Mesendoderm (in vitro differentiated cells): Measurements from ENCODE around the gene ANO6.
"Not testable (repeated sequence)": the region's sequence is repeated elsewhere in the genome, so short reads cannot be mapped to it uniquely, and the experiment has no call there.

Experiments
- DNase-seq: peaks from one replicate; pipeline ENCODE4 v3.0.0; 2013
- H2AK5ac ChIP-seq: 2 replicates; pipeline ENCODE4 v1.6.1; 2013; ENCODE audit warnings: low read length, inconsistent platforms
- H2BK120ac ChIP-seq: 2 replicates; pipeline ENCODE4 v1.6.1; 2013; ENCODE audit warnings: low read depth, mild to moderate bottlenecking, low read length, moderate library complexity, mixed read lengths
- H2BK15ac ChIP-seq: replicated peaks from 2 replicates; pipeline ENCODE4 v1.6.1; 2013; ENCODE audit warnings: low read depth, mild to moderate bottlenecking, moderate library complexity
- H2BK5ac ChIP-seq: 2 replicates; pipeline ENCODE4 v1.6.1; 2013; ENCODE audit warnings: low read length, inconsistent platforms
- H3K18ac ChIP-seq: 2 replicates; pipeline ENCODE4 v1.6.1; 2013; ENCODE audit warnings: mild to moderate bottlenecking, low read length, mixed read lengths
- H3K23ac ChIP-seq: one replicate; pipeline ENCODE4 v1.6.1; 2013; ENCODE audit warnings: low read length
- H3K27ac ChIP-seq: 2 replicates; pipeline ENCODE4 v1.5.1; 2013; ENCODE audit warnings: low read depth, mild to moderate bottlenecking, inconsistent platforms, low read length, moderate library complexity
- H3K27me3 ChIP-seq: 2 replicates; pipeline ENCODE4 v1.6.1; 2013; ENCODE audit warnings: low read length, control low read depth, mild to moderate bottlenecking, inconsistent platforms; ENCODE audit not compliant: insufficient read depth, poor library complexity
- H3K36me3 ChIP-seq: 2 replicates; pipeline ENCODE4 v1.6.1; 2013; ENCODE audit warnings: low read length, inconsistent platforms; ENCODE audit not compliant: control insufficient read depth, insufficient read depth
- H3K4ac ChIP-seq: one replicate; pipeline ENCODE4 v1.6.1; 2013; ENCODE audit warnings: low read depth, mild to moderate bottlenecking, low read length, moderate library complexity
- H3K4me1 ChIP-seq: 2 replicates; pipeline ENCODE4 v1.6.1; 2013; ENCODE audit warnings: low read depth, low read length, inconsistent platforms; ENCODE audit not compliant: control insufficient read depth
- H3K4me2 ChIP-seq: 2 replicates; pipeline ENCODE4 v1.6.1; 2013; ENCODE audit warnings: low read length
- H3K4me3 ChIP-seq: 2 replicates; pipeline ENCODE4 v1.5.1; 2013; ENCODE audit warnings: mild to moderate bottlenecking, low read length
- H3K56ac ChIP-seq: one replicate; pipeline ENCODE4 v1.6.1; 2013; ENCODE audit warnings: low read length
- H3K79me1 ChIP-seq: 2 replicates; pipeline ENCODE4 v1.6.1; 2013; ENCODE audit warnings: low read length, inconsistent platforms
- H3K79me2 ChIP-seq: 2 replicates; pipeline ENCODE4 v1.6.1; 2013; ENCODE audit warnings: mild to moderate bottlenecking, low read length; ENCODE audit not compliant: control insufficient read depth, insufficient read depth
- H3K9ac ChIP-seq: 2 replicates; pipeline ENCODE4 v1.6.1; 2013; ENCODE audit warnings: low read length, inconsistent platforms
- H4K5ac ChIP-seq: one replicate; pipeline ENCODE4 v1.6.1; 2013; ENCODE audit warnings: low read length
- H4K8ac ChIP-seq: one replicate; pipeline ENCODE4 v1.6.1; 2013; ENCODE audit warnings: low read depth, mild to moderate bottlenecking, control low read depth, low read length, moderate library complexity
- WGBS: extraction: QIAGEN DNeasy Blood & Tissue Kit; methylation state at CpG from one replicate; pipeline ENCODE4 v1.1.7; 2013; ENCODE audit warnings: low lambda C conversion rate, missing lambda C conversion rate; ENCODE audit not compliant: insufficient coverage; ENCODE audit errors: extremely low coverage; 5-methylcytosine and 5-hydroxymethylcytosine counted together

The ANO6 gene

DNA sequence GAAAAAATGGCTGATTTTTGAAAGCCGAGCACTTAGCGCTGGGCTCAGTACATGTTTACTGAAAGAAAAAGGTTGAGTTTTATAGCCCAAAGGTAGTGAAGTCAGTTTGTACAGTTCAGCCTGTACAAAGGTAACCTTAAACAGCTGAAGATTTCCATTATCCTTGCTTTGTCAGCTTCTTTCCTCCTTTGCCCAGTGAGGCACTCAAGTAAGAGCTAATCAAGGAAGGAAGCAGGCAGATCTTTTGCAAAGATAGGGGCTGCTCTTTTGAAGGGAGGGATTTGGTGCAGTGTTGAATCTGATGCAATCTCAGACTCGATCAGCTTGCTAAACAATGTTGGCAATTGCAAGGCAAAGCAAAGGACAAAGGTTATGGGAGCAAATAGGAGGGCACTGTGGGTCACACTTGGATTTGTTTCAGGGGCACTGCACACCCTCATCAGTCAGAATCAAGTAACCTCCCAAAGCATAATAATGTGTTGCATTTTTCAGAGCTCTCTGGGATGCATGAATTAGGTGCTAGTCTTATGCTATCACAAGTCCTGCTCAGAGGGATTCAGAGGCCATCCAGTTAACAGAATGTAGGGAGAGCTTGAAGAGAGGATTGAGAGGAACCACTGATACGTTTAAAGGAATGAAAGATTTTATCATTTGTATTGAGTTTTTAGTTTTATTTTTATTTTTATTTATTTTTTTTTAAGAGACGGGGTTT lies 44.4 kb downstream of the ANO6 start:
- H3K27ac ChIP-seq, result no peak overlapping the region

DNA sequence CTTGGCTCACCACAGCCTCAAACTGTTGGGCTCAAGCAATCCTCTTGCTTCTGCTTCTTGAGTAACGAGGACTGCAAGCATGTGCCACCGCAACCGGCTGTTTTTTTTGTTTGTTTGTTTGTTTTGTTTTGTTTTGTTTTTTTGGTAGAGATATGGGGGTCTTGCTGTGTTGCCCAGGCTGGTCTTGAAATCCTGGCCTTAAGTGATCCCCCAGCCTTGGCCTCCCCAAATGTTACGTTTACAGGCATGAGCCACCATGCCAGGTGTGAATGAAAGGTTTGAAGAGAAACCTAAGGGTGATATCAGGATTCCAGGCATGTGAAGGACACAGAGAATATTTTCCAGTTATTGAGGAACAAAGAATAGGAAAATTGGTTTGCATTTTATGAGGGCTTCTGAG lies 45.0 kb downstream of the ANO6 start:
- no peak overlapping the region for H2AK5ac ChIP-seq
- no peak overlapping the region for H3K23ac ChIP-seq
- peaks cover 17% of the 10 kb centered on the region for H3K4me1 ChIP-seq
- no peak overlapping the region for H2BK120ac ChIP-seq
- H3K27me3 ChIP-seq, result no peaks in the 10 kb centered on the region
- no peak overlapping the region for H3K4me3 ChIP-seq
- no peak overlapping the region for H3K9ac ChIP-seq
- H2BK5ac ChIP-seq, result no peak overlapping the region
- no CpG with 5 or more reads among the region's 4 CpGs for WGBS
- H3K27ac ChIP-seq, result no peak overlapping the region
- H2BK15ac ChIP-seq, result no peak overlapping the region
- H3K4me2 ChIP-seq, result no peak overlapping the region
- no peak overlapping the region for H3K56ac ChIP-seq
- H3K18ac ChIP-seq, result peak overlapping the region; percentile 93
- no peaks in the 10 kb centered on the region for H3K36me3 ChIP-seq
- peak overlapping the region; percentile 73 for H3K4ac ChIP-seq
- no peak for DNase-seq
- H3K79me1 ChIP-seq, result peaks cover 15% of the 10 kb centered on the region
- no peak overlapping the region for H4K8ac ChIP-seq
- peaks cover 13% of the 10 kb centered on the region for H3K79me2 ChIP-seq
- H4K5ac ChIP-seq, result no peak overlapping the region

More for the DNA sequence above, 44.4 kb downstream of the ANO6 start:
- Histone ChIP-seq H3K4ac (peak overlapping the region; percentile 73), H3K4me2 (no peak overlapping the region), H3K4me3 (no peak overlapping the region), H2BK5ac (peak overlapping the region; percentile 33), H3K56ac (peak overlapping the region; percentile 64), H3K79me2 (peaks cover 9% of the 10 kb centered on the region), H3K4me1 (peaks cover 17% of the 10 kb centered on the region), H2AK5ac (no peak overlapping the region), H4K5ac (no peak overlapping the region), H2BK15ac (no peak overlapping the region), H3K9ac (no peak overlapping the region), H4K8ac (no peak overlapping the region), H3K27me3 (no peaks in the 10 kb centered on the region), H3K23ac (no peak overlapping the region), H3K79me1 (peaks cover 10% of the 10 kb centered on the region), H2BK120ac (peak overlapping the region; percentile 69), H3K36me3 (no peaks in the 10 kb centered on the region), H3K18ac (peak overlapping the region; percentile 93)
- DNase-seq, result peak; percentile 93
- WGBS, result no CpG with 5 or more reads among the region's 5 CpGs

DNA sequence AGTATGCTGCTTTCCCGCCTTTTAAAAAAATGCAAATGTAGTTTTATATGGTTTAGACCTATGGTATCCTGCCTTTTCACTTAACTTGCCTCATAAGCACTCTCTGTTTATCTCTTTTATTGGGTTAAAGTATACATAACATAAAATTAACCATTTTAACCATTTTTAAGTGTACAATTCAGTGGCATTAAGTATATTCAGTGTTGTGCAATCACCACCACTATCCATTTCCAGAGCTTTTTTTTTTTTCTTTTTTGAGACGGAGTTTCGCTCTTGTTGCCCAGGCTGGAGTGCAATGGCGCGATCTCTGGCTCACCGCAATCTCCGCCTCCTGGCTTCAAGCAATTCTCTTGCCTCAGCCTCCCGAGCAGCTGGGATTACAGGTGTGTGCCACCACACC lies 46.3 kb downstream of the ANO6 start:
- not testable (repeated sequence) for H3K18ac ChIP-seq, H3K23ac ChIP-seq, H3K4ac ChIP-seq, H3K36me3 ChIP-seq, H4K8ac ChIP-seq, H2BK15ac ChIP-seq, H3K4me2 ChIP-seq, H3K56ac ChIP-seq, H3K27me3 ChIP-seq, H2BK5ac ChIP-seq, DNase-seq, H3K9ac ChIP-seq, H2AK5ac ChIP-seq, H3K27ac ChIP-seq, H3K4me3 ChIP-seq, H2BK120ac ChIP-seq, H4K5ac ChIP-seq
- WGBS, result no CpG with 5 or more reads among the region's 8 CpGs
- H3K4me1 ChIP-seq, result peaks cover 15% of the 10 kb centered on the region
- H3K79me2 ChIP-seq, result peaks cover 15% of the 10 kb centered on the region
- H3K79me1 ChIP-seq, result peaks cover 15% of the 10 kb centered on the region

DNA sequence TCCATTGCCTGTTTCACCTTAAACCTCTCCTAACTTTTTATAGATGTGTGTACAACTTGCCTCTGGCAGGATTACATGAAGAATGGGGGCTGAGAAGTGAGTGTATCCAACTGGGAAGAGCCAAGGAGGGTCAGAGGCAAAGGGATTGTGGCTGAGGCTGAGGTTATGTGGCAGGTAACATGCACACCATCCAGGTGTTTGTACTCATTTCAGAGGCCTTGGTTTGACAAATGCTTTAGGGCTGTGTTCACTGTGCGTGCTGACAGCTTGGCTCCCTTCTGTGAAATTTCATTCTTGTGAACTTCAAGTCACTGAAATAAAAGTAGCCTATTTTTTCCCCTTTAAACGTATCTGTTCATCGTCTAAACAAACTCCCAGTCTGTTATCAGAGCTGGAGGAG lies 47.7 kb downstream of the ANO6 start:
- Histone ChIP-seq H3K23ac (no peak overlapping the region), H2BK15ac (no peak overlapping the region), H3K4ac (no peak overlapping the region), H2BK120ac (no peak overlapping the region), H3K4me3 (no peak overlapping the region), H3K9ac (no peak overlapping the region), H3K4me1 (peaks cover 11% of the 10 kb centered on the region), H2AK5ac (no peak overlapping the region), H3K56ac (no peak overlapping the region), H4K5ac (no peak overlapping the region), H3K79me2 (peaks cover 12% of the 10 kb centered on the region), H3K36me3 (no peaks in the 10 kb centered on the region), H3K27me3 (no peaks in the 10 kb centered on the region), H3K4me2 (no peak overlapping the region), H3K79me1 (peaks cover 11% of the 10 kb centered on the region), H2BK5ac (no peak overlapping the region), H3K27ac (no peak overlapping the region), H4K8ac (no peak overlapping the region), H3K18ac (no peak overlapping the region)
- no CpG with 5 or more reads among the region's 3 CpGs for WGBS
- DNase-seq, result no peak

DNA sequence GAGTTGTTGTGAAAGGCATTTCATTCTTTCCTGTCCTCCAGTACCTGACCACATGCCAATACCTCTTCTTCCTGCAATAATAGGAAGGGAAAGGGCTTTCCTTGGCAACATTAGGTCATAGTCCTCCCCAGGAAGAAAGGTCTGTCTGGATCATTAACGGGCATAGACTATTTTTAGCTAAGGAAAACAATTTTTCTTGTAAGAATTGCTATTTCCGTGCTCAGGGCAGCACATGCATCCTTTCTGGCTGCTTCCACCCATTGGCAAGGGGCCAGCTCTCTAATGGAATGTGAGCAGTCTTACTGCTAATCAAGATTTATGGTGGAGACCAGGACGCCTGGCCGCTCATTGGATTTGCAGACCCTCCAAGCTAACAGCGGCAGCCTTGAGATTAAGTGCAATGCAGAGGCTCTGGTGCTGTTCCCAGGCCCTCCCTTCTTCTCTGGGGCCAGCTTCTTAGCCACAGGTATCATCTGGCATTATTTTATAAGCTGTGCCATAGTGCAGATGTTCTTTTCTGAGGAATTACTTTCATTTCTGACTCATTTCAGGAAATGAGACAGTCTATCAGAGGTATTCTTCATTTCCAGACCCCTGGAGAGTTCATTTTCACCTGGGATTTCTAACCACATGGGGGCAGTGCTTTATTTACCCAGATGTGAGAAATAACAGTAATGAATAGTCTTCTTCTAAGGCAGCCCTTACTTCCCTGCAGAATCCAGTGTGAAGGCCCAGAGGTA lies 52.9 kb downstream of the ANO6 start:
- Histone ChIP-seq H3K79me2 (peaks cover 16% of the 10 kb centered on the region), H3K4ac (peak overlapping the region; percentile 81), H3K79me1 (peaks cover 18% of the 10 kb centered on the region), H3K4me2 (no peak overlapping the region), H3K36me3 (no peaks in the 10 kb centered on the region), H4K5ac (peak overlapping the region; percentile 85), H3K4me1 (peaks cover 11% of the 10 kb centered on the region), H4K8ac (no peak overlapping the region), H3K4me3 (no peak overlapping the region), H2BK120ac (no peak overlapping the region), H3K56ac (peak overlapping the region; percentile 53), H3K18ac (peak overlapping the region; percentile 63), H2BK15ac (no peak overlapping the region), H2AK5ac (peak overlapping the region; percentile 88), H3K27ac (peak overlapping the region; percentile 48), H3K27me3 (no peaks in the 10 kb centered on the region), H2BK5ac (peak overlapping the region; percentile 76), H3K9ac (peak overlapping the region; percentile 37), H3K23ac (peak overlapping the region; percentile 29)
- no CpG with 5 or more reads among the region's 5 CpGs for WGBS
- peak; percentile 79 for DNase-seq
